ENCODE measurements around the gene MYO15A.

GRCh38 chr17:18201108-18201507 lies 92.6 kb downstream of the MYO15A start:
- no peak for TF ChIP-seq CTCF (IDR thresholded peaks at IDR 0.05)
- TF ChIP-seq POLR2A (IDR thresholded peaks at IDR 0.05): no peak
